Measurements from ENCODE around the gene CEP295NL. TPM values are rescaled to one million over a fixed set of nuclear protein-coding genes. Genes with fewer than 3 reads are reported as not detected.

The CEP295NL gene
- total and polyA plus RNA-seq, 4 donors, result 0.39 to 8.3 (median 4.9) TPM

DNA sequence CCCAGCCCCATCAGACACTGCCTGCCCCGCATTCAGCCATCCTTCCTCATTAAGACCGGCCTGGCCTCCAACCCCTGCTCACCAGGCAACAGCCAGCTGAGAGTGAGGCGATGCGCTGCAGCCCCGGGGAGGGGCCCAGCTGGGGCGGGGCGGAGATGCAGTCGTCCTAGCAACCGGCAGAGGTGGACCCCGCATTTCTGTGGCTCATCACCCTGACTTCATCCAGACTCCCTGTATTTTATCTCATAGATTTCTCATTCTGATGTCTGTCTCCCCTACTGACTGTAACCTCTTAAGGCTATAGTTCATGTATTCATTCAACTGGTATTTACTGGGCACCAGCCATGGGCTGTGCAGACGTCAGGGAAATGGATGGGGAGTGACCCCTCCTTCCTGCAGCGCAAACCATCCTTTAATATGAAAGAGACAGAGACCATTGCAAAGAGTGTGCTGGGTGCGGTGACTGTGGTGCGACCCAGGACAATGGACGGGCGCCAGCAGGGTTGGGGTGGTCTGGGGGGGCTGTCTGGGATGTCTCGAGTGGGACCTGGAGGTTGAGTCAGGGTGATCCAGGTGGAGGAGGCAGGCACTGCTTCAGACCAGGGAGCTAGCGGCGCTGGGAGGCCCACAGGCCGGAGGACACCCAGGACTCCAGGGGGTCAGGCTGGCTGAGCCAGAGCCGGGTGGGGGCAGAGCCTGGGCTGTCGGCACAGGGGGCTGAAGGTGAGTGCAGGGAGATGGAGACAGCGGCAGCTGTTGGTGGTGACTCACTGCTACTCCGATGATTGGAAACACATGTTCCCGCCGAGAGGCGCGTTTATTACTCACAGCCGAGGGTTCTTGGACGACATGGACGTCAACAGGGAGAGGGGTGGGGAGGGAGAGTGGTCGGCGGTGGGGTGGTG is 32.7 kb upstream of the CEP295NL start:
- no peaks in the 10 kb centered on the region for H3K36me3 ChIP-seq (ENCODE audit: control insufficient read depth in 4 of 4, insufficient read depth in 4 of 4, low read length in 4 of 4)
- TF ChIP-seq, protein P1, sequence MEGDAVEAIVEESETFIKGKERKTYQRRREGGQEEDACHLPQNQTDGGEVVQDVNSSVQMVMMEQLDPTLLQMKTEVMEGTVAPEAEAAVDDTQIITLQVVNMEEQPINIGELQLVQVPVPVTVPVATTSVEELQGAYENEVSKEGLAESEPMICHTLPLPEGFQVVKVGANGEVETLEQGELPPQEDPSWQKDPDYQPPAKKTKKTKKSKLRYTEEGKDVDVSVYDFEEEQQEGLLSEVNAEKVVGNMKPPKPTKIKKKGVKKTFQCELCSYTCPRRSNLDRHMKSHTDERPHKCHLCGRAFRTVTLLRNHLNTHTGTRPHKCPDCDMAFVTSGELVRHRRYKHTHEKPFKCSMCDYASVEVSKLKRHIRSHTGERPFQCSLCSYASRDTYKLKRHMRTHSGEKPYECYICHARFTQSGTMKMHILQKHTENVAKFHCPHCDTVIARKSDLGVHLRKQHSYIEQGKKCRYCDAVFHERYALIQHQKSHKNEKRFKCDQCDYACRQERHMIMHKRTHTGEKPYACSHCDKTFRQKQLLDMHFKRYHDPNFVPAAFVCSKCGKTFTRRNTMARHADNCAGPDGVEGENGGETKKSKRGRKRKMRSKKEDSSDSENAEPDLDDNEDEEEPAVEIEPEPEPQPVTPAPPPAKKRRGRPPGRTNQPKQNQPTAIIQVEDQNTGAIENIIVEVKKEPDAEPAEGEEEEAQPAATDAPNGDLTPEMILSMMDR (IDR thresholded peaks at IDR 0.05; ENCODE audit: control extremely low read depth, extremely low read depth), result no peak
- no peaks in the 10 kb centered on the region for H3K9me3 ChIP-seq (ENCODE audit: control insufficient read depth in 4 of 4, insufficient read depth in 3 of 4, low read length in 3 of 4)
- H3K27ac ChIP-seq (ENCODE audit: low read depth in 1 of 2, low read length in 1 of 2), result peak overlapping the region in 1 of 2 donors; percentile 78
- peak; percentile 32 for ATAC-seq (ENCODE audit: insufficient read depth, low FRiP score)
- H3K9ac ChIP-seq (ENCODE audit: insufficient read depth in 1 of 2, low read length in 2 of 2), result no peak overlapping the region
- WGBS, 2 donors, result 80 to 87% methylated on average over 33 of the region's 33 CpGs
- H3K4me1 ChIP-seq (ENCODE audit: control insufficient read depth in 5 of 5, insufficient read depth in 5 of 5, low read length in 5 of 5), result peaks cover 0 to 29% (median 14%) of the 10 kb centered on the region in 5 donors
- no peaks in the 10 kb centered on the region for H3K27me3 ChIP-seq (ENCODE audit: control insufficient read depth in 3 of 3, insufficient read depth in 3 of 3, low read length in 2 of 3)
- peak; percentile 66 to 84 (median 72) for DNase-seq
- H3K4me3 ChIP-seq, result no peak overlapping the region

DNA sequence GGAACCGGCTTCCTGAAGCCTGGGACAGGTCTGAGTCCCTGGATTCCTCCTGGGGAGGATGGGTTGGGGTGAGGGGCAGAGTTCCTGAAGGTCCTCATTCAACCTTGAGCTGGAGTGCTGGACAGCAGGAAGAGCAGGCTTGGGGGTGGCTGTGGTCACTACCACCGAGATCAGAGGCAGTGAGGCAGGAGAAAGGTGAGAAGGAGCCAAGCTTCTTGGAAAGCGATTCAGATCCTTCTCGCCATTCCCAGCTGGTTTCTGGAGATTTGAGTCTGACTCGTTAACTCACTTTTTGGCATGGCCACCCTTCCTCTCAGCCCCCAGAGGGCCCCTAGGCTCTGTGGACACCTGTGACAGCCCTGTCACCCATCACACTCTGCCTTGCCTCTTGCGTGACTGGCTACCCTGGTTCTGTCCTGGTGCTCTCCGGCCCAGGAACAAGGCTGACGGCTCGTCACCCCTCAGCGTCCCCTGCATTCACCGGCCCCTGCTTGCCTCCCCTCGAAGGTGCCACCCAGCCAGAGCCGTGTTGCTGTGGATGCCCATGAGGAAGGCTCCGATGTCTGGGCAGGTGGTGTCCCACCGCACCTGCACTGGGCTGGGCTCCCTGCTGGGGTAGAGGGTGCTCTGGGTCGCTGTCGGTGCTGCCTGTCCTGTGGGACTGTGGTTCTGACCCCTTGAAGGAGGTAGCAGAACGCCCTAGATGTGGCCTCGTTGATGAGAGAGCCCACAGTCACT is 31.8 kb upstream of the CEP295NL start:
- peak overlapping the region in 1 of 2 donors; percentile 76 for H3K9ac ChIP-seq (ENCODE audit: insufficient read depth in 1 of 2, low read length in 2 of 2)
- TF ChIP-seq, protein P1 (IDR thresholded peaks at IDR 0.05; ENCODE audit: control extremely low read depth, extremely low read depth), result no peak
- ATAC-seq (ENCODE audit: insufficient read depth, low FRiP score), result no peak
- WGBS, 2 donors, result 80 to 82% methylated on average over 19 of the region's 19 CpGs
- H3K4me1 ChIP-seq (ENCODE audit: control insufficient read depth in 5 of 5, insufficient read depth in 5 of 5, low read length in 5 of 5), result peaks cover 0 to 28% (median 14%) of the 10 kb centered on the region in 5 donors
- H3K27me3 ChIP-seq (ENCODE audit: control insufficient read depth in 3 of 3, insufficient read depth in 3 of 3, low read length in 2 of 3), result no peaks in the 10 kb centered on the region
- DNase-seq, result no peak
- H3K9me3 ChIP-seq (ENCODE audit: control insufficient read depth in 4 of 4, insufficient read depth in 3 of 4, low read length in 3 of 4), result no peaks in the 10 kb centered on the region
- H3K27ac ChIP-seq (ENCODE audit: low read depth in 1 of 2, low read length in 1 of 2), result peak overlapping the region; percentile 24 to 78
- H3K4me3 ChIP-seq, result no peak overlapping the region
- no peaks in the 10 kb centered on the region for H3K36me3 ChIP-seq (ENCODE audit: control insufficient read depth in 4 of 4, insufficient read depth in 4 of 4, low read length in 4 of 4)

DNA sequence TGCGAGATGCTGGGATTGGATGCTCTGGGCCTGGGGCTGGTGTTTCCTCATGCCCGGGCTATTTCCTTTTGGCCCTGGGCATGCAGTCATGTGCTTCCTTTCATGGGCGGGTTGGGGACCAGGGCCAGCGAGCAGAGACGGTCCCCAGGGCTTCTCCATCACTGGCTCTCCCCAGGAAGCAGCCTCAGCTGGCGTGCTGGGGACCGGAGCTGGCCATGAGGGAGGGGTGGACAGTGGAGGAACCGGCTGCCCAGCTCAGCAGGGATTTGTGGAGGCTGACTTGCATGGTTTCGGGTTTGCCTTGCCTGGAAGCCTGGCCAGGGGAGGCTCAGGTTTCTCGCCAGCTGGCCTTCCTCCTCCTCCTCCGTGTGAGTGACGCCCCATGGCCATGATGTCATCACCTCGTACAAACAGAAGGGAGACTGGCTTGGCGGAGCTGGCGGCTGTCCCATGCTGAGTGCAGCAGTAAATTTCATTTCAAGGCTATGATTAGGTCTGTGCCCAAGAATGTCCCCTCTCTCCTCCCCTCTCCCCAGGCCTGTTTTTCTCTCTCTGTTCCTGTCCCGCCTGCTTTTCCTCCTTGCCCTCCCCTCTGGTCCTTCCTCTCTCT is 31.1 kb upstream of the CEP295NL start:
- DNase-seq (peak; percentile 96 to 98 (median 97)), ATAC-seq (ENCODE audit: insufficient read depth, low FRiP score) (peak; percentile 70)
- H3K4me3 ChIP-seq, result no peak overlapping the region
- H3K4me1 ChIP-seq (ENCODE audit: control insufficient read depth in 5 of 5, insufficient read depth in 5 of 5, low read length in 5 of 5), result peaks cover 0 to 28% (median 14%) of the 10 kb centered on the region in 5 donors
- H3K27me3 ChIP-seq (ENCODE audit: control insufficient read depth in 3 of 3, insufficient read depth in 3 of 3, low read length in 2 of 3), result no peaks in the 10 kb centered on the region
- peak overlapping the region in 1 of 2 donors; percentile 76 for H3K9ac ChIP-seq (ENCODE audit: insufficient read depth in 1 of 2, low read length in 2 of 2)
- TF ChIP-seq, protein P1 (IDR thresholded peaks at IDR 0.05; ENCODE audit: control extremely low read depth, extremely low read depth), result no peak
- no peaks in the 10 kb centered on the region for H3K36me3 ChIP-seq (ENCODE audit: control insufficient read depth in 4 of 4, insufficient read depth in 4 of 4, low read length in 4 of 4)
- H3K27ac ChIP-seq (ENCODE audit: low read depth in 1 of 2, low read length in 1 of 2), result peak overlapping the region; percentile 24 to 78
- H3K9me3 ChIP-seq (ENCODE audit: control insufficient read depth in 4 of 4, insufficient read depth in 3 of 4, low read length in 3 of 4), result no peaks in the 10 kb centered on the region
- WGBS, 2 donors, result 15 to 29% methylated on average over 15 to 16 of the region's 16 CpGs

All from lung (tissue), 12 donors.